Loucy (cell line): Measurements from ENCODE around the gene MACROD2.

Experiments
- H2AFZ ChIP-seq: fragments of 200-600 bp; sonication (generic); 2 replicates; pipeline ENCODE4 v1.6.0; 2016; ENCODE audit warnings: antibody characterized with exemption, mild to moderate bottlenecking, low read length, moderate library complexity
- H3F3A ChIP-seq: fragments of 200-600 bp; 2 replicates; pipeline ENCODE4 v1.6.0; 2016; ENCODE audit warnings: antibody characterized with exemption, low read depth, mild to moderate bottlenecking
- H3K27me3 ChIP-seq: fragments of 200-600 bp; sonication (generic); 2 replicates; pipeline ENCODE4 v1.6.1; 2014; ENCODE audit warnings: low read length, mild to moderate bottlenecking; ENCODE audit not compliant: insufficient read depth, poor library complexity, severe bottlenecking
- H3K36me3 ChIP-seq: fragments of 200-600 bp; sonication (generic); 2 replicates; pipeline ENCODE4 v1.6.1; 2016; ENCODE audit warnings: low read length; ENCODE audit not compliant: insufficient read depth
- H3K4me1 ChIP-seq: fragments of 200-600 bp; sonication (generic); 2 replicates; pipeline ENCODE4 v1.5.1; 2014; ENCODE audit warnings: low read length, mild to moderate bottlenecking; ENCODE audit not compliant: insufficient read depth, poor library complexity, severe bottlenecking
- H3K4me2 ChIP-seq: fragments of 200-600 bp; sonication (generic); 2 replicates; pipeline ENCODE4 v1.6.0; 2014; ENCODE audit warnings: antibody characterized with exemption, low read length, low read depth, mild to moderate bottlenecking; ENCODE audit not compliant: poor library complexity, severe bottlenecking
- H3K4me3 ChIP-seq: fragments of 200-600 bp; sonication (generic); 2 replicates; pipeline ENCODE4 v1.5.1; 2014; ENCODE audit warnings: low read length, mild to moderate bottlenecking, mixed read lengths; ENCODE audit not compliant: poor library complexity, severe bottlenecking
- H3K79me2 ChIP-seq: fragments of 200-600 bp; sonication (generic); 2 replicates; pipeline ENCODE4 v1.6.1; 2014; ENCODE audit warnings: low read length; ENCODE audit not compliant: insufficient read depth
- H3K9ac ChIP-seq: fragments of 200-600 bp; sonication (generic); 2 replicates; pipeline ENCODE4 v1.6.0; 2014; ENCODE audit warnings: mild to moderate bottlenecking, low read depth, low read length, moderate library complexity; ENCODE audit not compliant: poor library complexity, severe bottlenecking
- H3K9me2 ChIP-seq: fragments of 200-600 bp; sonication (generic); replicated peaks from 2 replicates; pipeline ENCODE4 v1.6.1; 2016; ENCODE audit warnings: low read depth, low read length, mixed read lengths
- H3K9me3 ChIP-seq: fragments of 200-600 bp; sonication (generic); 2 replicates; pipeline ENCODE4 v1.6.1; 2014; ENCODE audit warnings: mild to moderate bottlenecking, antibody characterized with exemption, low read length, low read depth; ENCODE audit not compliant: insufficient read depth
- H4K20me1 ChIP-seq: fragments of 200-600 bp; sonication (generic); 2 replicates; pipeline ENCODE4 v1.6.0; 2014; ENCODE audit warnings: antibody characterized with exemption, low read length, mild to moderate bottlenecking; ENCODE audit not compliant: insufficient read depth, poor library complexity, severe bottlenecking
- EZH2phosphoT487 ChIP-seq: fragments of 200-600 bp; IDR thresholded peaks from 2 replicates; pipeline ENCODE4 v1.6.1; 2018; ENCODE audit warnings: antibody characterized with exemption, mild to moderate bottlenecking, moderate library complexity, borderline replicate concordance
- TF ChIP-seq, protein P1 (sequence below): fragments of 200-600 bp; sonication (generic); conservative IDR thresholded peaks from 2 replicates; pipeline ENCODE4 v1.5.1; 2014; ENCODE audit warnings: mild to moderate bottlenecking, antibody characterized with exemption, low read length

Gene MACROD2

GRCh38 chr20:15613530-15613929 lies 1618.2 kb downstream of the MACROD2 start:
- H3K4me1 ChIP-seq = no peaks in the 10 kb centered on the region
- H3K9ac ChIP-seq = no peak overlapping the region
- no peak for TF ChIP-seq EZH2phosphoT487
- TF ChIP-seq, protein P1, sequence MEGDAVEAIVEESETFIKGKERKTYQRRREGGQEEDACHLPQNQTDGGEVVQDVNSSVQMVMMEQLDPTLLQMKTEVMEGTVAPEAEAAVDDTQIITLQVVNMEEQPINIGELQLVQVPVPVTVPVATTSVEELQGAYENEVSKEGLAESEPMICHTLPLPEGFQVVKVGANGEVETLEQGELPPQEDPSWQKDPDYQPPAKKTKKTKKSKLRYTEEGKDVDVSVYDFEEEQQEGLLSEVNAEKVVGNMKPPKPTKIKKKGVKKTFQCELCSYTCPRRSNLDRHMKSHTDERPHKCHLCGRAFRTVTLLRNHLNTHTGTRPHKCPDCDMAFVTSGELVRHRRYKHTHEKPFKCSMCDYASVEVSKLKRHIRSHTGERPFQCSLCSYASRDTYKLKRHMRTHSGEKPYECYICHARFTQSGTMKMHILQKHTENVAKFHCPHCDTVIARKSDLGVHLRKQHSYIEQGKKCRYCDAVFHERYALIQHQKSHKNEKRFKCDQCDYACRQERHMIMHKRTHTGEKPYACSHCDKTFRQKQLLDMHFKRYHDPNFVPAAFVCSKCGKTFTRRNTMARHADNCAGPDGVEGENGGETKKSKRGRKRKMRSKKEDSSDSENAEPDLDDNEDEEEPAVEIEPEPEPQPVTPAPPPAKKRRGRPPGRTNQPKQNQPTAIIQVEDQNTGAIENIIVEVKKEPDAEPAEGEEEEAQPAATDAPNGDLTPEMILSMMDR = no peak
- no peaks in the 10 kb centered on the region for H4K20me1 ChIP-seq
- no peak overlapping the region for H2AFZ ChIP-seq
- H3K9me3 ChIP-seq = peaks cover 4% of the 10 kb centered on the region; the same call in 1 of the 2 replicates
- no peaks in the 10 kb centered on the region for H3K79me2 ChIP-seq
- H3K27me3 ChIP-seq = no peaks in the 10 kb centered on the region
- H3K4me2 ChIP-seq = no peak overlapping the region
- H3F3A ChIP-seq = no peaks in the 10 kb centered on the region
- H3K9me2 ChIP-seq = no peaks in the 10 kb centered on the region
- H3K4me3 ChIP-seq = no peak overlapping the region
- H3K36me3 ChIP-seq = no peaks in the 10 kb centered on the region

DNA sequence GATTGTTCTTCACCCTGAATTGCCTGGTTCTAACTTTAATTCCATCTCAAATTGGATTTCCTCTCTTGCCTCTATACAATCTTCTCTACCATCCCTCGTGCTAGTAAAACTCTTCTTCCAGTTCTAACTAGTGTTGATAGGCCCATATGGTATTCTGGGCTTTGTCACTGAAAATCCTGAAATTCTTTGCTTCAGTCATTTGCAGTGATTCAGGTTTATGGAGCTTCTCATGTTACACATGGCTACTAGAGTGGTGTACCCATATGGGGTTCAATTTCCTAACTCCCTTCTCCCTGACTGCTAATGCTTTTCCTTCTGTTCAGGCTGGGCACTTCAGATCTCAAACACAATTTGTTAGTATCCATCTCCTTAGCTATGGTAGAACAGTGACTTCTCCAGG lies 1621.3 kb downstream of the MACROD2 start:
- Histone ChIP-seq H3K4me1 (no peaks in the 10 kb centered on the region), H2AFZ (no peak overlapping the region), H3K36me3 (no peaks in the 10 kb centered on the region), H3K4me2 (no peak overlapping the region), H3K79me2 (no peaks in the 10 kb centered on the region), H3K27me3 (no peaks in the 10 kb centered on the region), H3K9ac (no peak overlapping the region), H3K9me3 (peaks cover 4% of the 10 kb centered on the region; the same call in 1 of the 2 replicates), H3F3A (no peaks in the 10 kb centered on the region), H4K20me1 (no peaks in the 10 kb centered on the region), H3K4me3 (no peak overlapping the region), H3K9me2 (no peaks in the 10 kb centered on the region)
- TF ChIP-seq, protein P1 = no peak
- TF ChIP-seq EZH2phosphoT487 = no peak

DNA sequence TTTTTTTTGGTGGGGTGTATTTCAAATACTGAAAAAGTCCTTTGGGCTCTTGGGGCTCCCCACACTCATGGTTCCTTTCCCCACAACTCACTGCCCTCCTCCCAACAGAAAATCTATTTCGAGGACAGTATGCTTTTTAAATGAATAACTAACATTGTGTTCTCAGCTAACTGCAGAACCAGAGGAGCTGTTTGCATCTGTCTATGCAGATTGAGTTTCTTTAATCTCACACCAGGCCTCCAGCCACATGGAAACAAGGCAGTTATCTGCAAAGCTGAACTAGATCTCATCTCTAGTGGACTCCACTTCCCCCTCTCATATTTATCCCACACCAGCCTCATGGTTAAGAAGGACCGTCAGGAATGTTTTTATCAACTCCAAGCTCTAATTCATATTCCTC lies 1622.8 kb downstream of the MACROD2 start:
- no peak overlapping the region for H2AFZ ChIP-seq
- H3K9me2 ChIP-seq = no peaks in the 10 kb centered on the region
- no peaks in the 10 kb centered on the region for H3K4me1 ChIP-seq
- no peaks in the 10 kb centered on the region for H3K27me3 ChIP-seq
- no peaks in the 10 kb centered on the region for H3K9me3 ChIP-seq
- no peak overlapping the region for H3K9ac ChIP-seq
- H3F3A ChIP-seq = no peaks in the 10 kb centered on the region
- no peak for TF ChIP-seq EZH2phosphoT487
- TF ChIP-seq, protein P1 = no peak
- no peaks in the 10 kb centered on the region for H3K79me2 ChIP-seq
- no peak overlapping the region for H3K4me2 ChIP-seq
- no peak overlapping the region for H3K4me3 ChIP-seq
- H3K36me3 ChIP-seq = no peaks in the 10 kb centered on the region
- H4K20me1 ChIP-seq = no peaks in the 10 kb centered on the region
